GM23248 (cell line): Measurements from ENCODE around the gene PLA2G4F. TPM values are rescaled to one million over a fixed set of nuclear protein-coding genes. Genes with fewer than 3 reads are reported as not detected.

Experiments used
- DNase-seq: peaks from one replicate; pipeline ENCODE4 v3.0.0-alpha.2; 2015
- H2AFZ ChIP-seq: fragments of 200-600 bp; sonication (generic); 2 replicates; pipeline ENCODE4 v1.6.1; 2016; ENCODE audit warnings: antibody characterized with exemption
- H3F3A ChIP-seq: fragments of 200-600 bp; sonication (generic); 2 replicates; pipeline ENCODE4 v1.6.1; 2016; ENCODE audit warnings: mild to moderate bottlenecking, antibody characterized with exemption, mixed run types; ENCODE audit not compliant: insufficient read depth
- H3K27ac ChIP-seq: fragments of 200-600 bp; sonication (generic); 2 replicates; pipeline ENCODE4 v1.5.1; 2016; ENCODE audit warnings: mild to moderate bottlenecking
- H3K27me3 ChIP-seq: fragments of 200-600 bp; sonication (generic); replicated peaks from 2 replicates; pipeline ENCODE4 v1.6.1; 2016; ENCODE audit warnings: mild to moderate bottlenecking; ENCODE audit not compliant: insufficient read depth
- H3K36me3 ChIP-seq: fragments of 200-600 bp; sonication (generic); 2 replicates; pipeline ENCODE4 v1.6.1; 2016; ENCODE audit warnings: low read depth, mild to moderate bottlenecking
- H3K4me1 ChIP-seq: fragments of 200-600 bp; sonication (generic); 2 replicates; pipeline ENCODE4 v1.6.1; 2016; ENCODE audit warnings: mild to moderate bottlenecking; ENCODE audit not compliant: insufficient read depth
- H3K4me2 ChIP-seq: fragments of 200-600 bp; sonication (generic); one replicate; pipeline ENCODE4 v1.6.1; 2016; ENCODE audit warnings: mild to moderate bottlenecking; ENCODE audit not compliant: unreplicated experiment
- H3K4me3 ChIP-seq: fragments of 200-600 bp; sonication (generic); 2 replicates; pipeline ENCODE4 v1.5.1; 2016; ENCODE audit warnings: mild to moderate bottlenecking
- H3K79me2 ChIP-seq: fragments of 200-600 bp; sonication (generic); 2 replicates; pipeline ENCODE4 v1.6.1; 2016; ENCODE audit warnings: mild to moderate bottlenecking; ENCODE audit not compliant: insufficient read depth
- H3K9ac ChIP-seq: fragments of 200-600 bp; sonication (generic); 2 replicates; pipeline ENCODE4 v1.6.1; 2016; ENCODE audit warnings: mild to moderate bottlenecking
- H3K9me2 ChIP-seq: fragments of 200-600 bp; sonication (generic); 2 replicates; pipeline ENCODE4 v1.6.1; 2016; ENCODE audit warnings: mixed run types, mild to moderate bottlenecking, moderate library complexity; ENCODE audit not compliant: insufficient read depth
- H3K9me3 ChIP-seq: fragments of 200-600 bp; sonication (generic); one replicate; pipeline ENCODE4 v1.6.1; 2017; ENCODE audit warnings: low read depth
- H4K20me1 ChIP-seq: fragments of 200-600 bp; sonication (generic); 2 replicates; pipeline ENCODE4 v1.6.0; 2016; ENCODE audit not compliant: insufficient read depth
- EZH2 ChIP-seq: fragments of 200-600 bp; sonication (generic); IDR thresholded peaks from 2 replicates; pipeline ENCODE4 v1.6.1; 2018; ENCODE audit warnings: antibody characterized with exemption, mild to moderate bottlenecking; ENCODE audit not compliant: insufficient read depth, poor library complexity, severe bottlenecking
- EZH2phosphoT487 ChIP-seq: fragments of 200-600 bp; sonication (generic); IDR thresholded peaks from 2 replicates; pipeline ENCODE4 v1.6.1; 2018; ENCODE audit warnings: antibody characterized with exemption, moderate library complexity, mild to moderate bottlenecking, low read depth; ENCODE audit not compliant: insufficient read depth
- WGBS, 2 experiments: methylation state at CpG; one replicate each; pipeline ENCODE4 v1.1.6; 2015 to 2017; ENCODE audit warnings: low lambda C conversion rate in 2 of 2, low coverage in 1 of 2; ENCODE audit errors: missing lambda C conversion rate in 2 of 2; 5-methylcytosine and 5-hydroxymethylcytosine counted together
- in situ Hi-C: fragments of 300-500 bp; cut with MboI; formaldehyde crosslinking; loops from 2 replicates; pipeline ENCODE4 v1.15.0; 2020
- polyA plus RNA-seq: library from polyadenylated mRNA; unstranded; fragments of >200 nt; fragmentation: Nextera tagmentation; extraction: Ambion mirVana; gene quantifications from 2 replicates; pipeline ENCODE4 v1.2.1, GENCODE V29; 2016
- total RNA-seq: library from RNA; depleted of rRNA; stranded (reverse); fragments of >200 nt; shearing (Covaris generic); gene quantifications from 2 replicates; pipeline ENCODE4 v1.2.3, GENCODE V29; 2014

Gene PLA2G4F
- total and polyA plus RNA-seq, 2 experiments from 2014 or later, result not detected

DNA sequence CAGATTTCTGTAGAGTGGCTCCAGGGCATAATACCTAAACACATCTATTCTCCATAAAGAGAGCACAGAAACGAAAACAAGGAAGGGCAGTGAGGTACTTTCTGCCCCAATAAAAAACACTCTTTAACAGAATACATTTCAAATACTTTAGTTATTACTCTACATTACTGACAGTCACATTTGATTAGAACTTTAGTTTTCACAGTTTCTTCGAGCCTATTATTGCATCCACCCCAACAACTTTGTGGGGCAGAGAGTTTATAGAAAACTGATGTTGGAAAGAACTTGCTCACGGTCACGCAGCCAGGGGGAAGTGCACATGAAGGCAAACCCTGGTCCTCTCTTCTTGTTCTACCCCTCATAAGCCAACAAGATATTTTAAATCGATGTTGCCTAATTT is 42.7 kb upstream of the PLA2G4F start:
- no peaks in the 10 kb centered on the region for H3K9me3 ChIP-seq
- H3K9me2 ChIP-seq, result no peaks in the 10 kb centered on the region
- H3K4me3 ChIP-seq, result no peak overlapping the region
- H2AFZ ChIP-seq, result no peak overlapping the region
- in situ Hi-C loops, result no loop called here
- H3K9ac ChIP-seq, result no peak overlapping the region
- no peak overlapping the region for H3K27ac ChIP-seq
- H3K27me3 ChIP-seq, result no peaks in the 10 kb centered on the region
- H4K20me1 ChIP-seq, result no peaks in the 10 kb centered on the region
- H3K79me2 ChIP-seq, result peaks cover 91% of the 10 kb centered on the region
- peaks cover 7% of the 10 kb centered on the region for H3K4me1 ChIP-seq
- DNase-seq, result no peak
- no peak overlapping the region for H3K4me2 ChIP-seq
- H3K36me3 ChIP-seq, result peaks cover 11% of the 10 kb centered on the region
- 87% methylated on average over 5 of the region's 5 CpGs for WGBS, 2 experiments
- H3F3A ChIP-seq, result peaks cover 21% of the 10 kb centered on the region; the same call in 1 of the 2 replicates
- TF ChIP-seq EZH2 (no peak), EZH2phosphoT487 (no peak)

DNA sequence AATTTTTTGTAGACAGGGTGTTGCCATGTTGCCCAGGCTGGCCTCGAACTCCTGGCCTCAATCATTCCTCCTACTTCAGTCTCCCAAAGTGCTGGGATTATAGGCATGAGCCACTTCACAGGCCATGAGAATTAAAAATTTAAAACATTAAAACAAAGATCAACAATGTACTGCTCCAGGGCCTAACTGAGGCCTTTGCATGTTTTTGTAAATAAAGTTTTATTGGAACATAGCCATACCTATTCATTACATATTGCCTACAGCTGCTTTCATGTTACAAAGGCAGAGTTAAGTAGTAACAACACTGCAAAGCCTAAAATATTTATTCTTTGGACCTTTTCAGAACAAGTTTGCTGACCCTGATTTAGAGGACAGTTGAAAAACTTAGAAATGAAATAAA is 42.1 kb upstream of the PLA2G4F start:
- Histone ChIP-seq H3F3A (peaks cover 15% of the 10 kb centered on the region; the same call in 1 of the 2 replicates), H3K4me3 (no peak overlapping the region), H3K9me3 (no peaks in the 10 kb centered on the region), H2AFZ (no peak overlapping the region), H3K27me3 (no peaks in the 10 kb centered on the region), H3K9me2 (no peaks in the 10 kb centered on the region), H3K36me3 (peaks cover 11% of the 10 kb centered on the region), H4K20me1 (no peaks in the 10 kb centered on the region), H3K9ac (no peak overlapping the region), H3K4me2 (no peak overlapping the region), H3K79me2 (peaks cover 91% of the 10 kb centered on the region), H3K4me1 (peaks cover under 1% of the 10 kb centered on the region), H3K27ac (no peak overlapping the region)
- 83 to 100% methylated on average over 1 of the region's 1 CpG for WGBS, 2 experiments
- in situ Hi-C loops, result no loop called here
- TF ChIP-seq EZH2phosphoT487, result no peak
- no peak for TF ChIP-seq EZH2
- DNase-seq, result no peak

DNA sequence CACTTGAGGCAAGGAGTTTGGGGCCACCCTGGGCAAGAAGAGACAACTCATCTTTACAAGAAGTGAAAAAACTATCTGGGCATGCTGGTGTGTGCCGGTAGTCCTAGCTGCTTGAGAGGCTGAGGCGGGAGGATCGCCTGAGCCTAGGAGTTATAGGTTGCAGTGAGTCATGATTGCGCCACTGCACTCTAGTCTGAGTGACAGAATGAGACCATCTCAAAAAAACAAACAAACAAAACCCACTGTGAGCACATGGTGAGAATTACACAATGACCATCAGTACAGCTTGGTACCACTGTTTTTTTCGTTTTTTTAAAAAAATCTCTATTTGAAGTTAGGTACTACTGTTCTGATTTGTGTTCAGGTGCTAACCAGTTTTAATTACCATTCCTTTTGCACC is 38.1 kb upstream of the PLA2G4F start:
- H3K27me3 ChIP-seq, result no peaks in the 10 kb centered on the region
- peaks cover 12% of the 10 kb centered on the region; the same call in 1 of the 2 replicates for H3F3A ChIP-seq
- in situ Hi-C loops, result no loop called here
- no peaks in the 10 kb centered on the region for H3K9me2 ChIP-seq
- 87 to 88% methylated on average over 5 of the region's 5 CpGs for WGBS, 2 experiments
- TF ChIP-seq EZH2phosphoT487 (no peak), EZH2 (no peak)
- H3K36me3 ChIP-seq, result peaks cover 21% of the 10 kb centered on the region
- no peak overlapping the region for H3K4me3 ChIP-seq
- H3K4me1 ChIP-seq, result no peaks in the 10 kb centered on the region
- H4K20me1 ChIP-seq, result no peaks in the 10 kb centered on the region
- no peak overlapping the region for H3K27ac ChIP-seq
- DNase-seq, result peak; percentile 32
- no peaks in the 10 kb centered on the region for H3K9me3 ChIP-seq
- no peak overlapping the region for H3K9ac ChIP-seq
- peaks cover 73% of the 10 kb centered on the region for H3K79me2 ChIP-seq
- no peak overlapping the region for H3K4me2 ChIP-seq
- H2AFZ ChIP-seq, result no peak overlapping the region

DNA sequence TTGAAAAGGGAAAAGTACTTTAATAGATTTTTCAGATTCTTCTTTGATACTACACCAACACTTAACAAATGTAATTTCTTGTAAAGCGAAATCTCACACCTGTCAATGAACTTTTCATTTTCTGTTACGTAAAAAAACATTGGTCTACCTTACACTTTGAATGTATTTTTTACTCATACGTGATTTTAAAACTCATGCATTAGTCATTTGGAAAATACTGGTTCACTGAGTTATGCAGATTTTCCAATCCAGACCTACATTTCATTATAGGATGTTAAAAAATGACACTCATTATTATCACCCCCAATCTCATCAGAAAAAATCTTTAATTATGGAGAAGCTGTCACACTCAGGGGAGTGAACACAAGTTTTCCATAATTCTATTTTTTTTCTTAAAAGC is 36.9 kb upstream of the PLA2G4F start:
- TF ChIP-seq EZH2 (no peak), EZH2phosphoT487 (no peak)
- Histone ChIP-seq H3K4me3 (no peak overlapping the region), H3K79me2 (peaks cover 62% of the 10 kb centered on the region), H3F3A (peaks cover 5% of the 10 kb centered on the region; the same call in 1 of the 2 replicates), H3K9me2 (no peaks in the 10 kb centered on the region), H2AFZ (no peak overlapping the region), H3K27me3 (no peaks in the 10 kb centered on the region), H3K9me3 (no peaks in the 10 kb centered on the region), H3K9ac (no peak overlapping the region), H4K20me1 (no peaks in the 10 kb centered on the region), H3K36me3 (peaks cover 28% of the 10 kb centered on the region), H3K27ac (no peak overlapping the region), H3K4me2 (no peak overlapping the region), H3K4me1 (no peaks in the 10 kb centered on the region)
- no peak for DNase-seq
- in situ Hi-C loops, result no loop called here
- 83 to 84% methylated on average over 3 of the region's 3 CpGs for WGBS, 2 experiments
